SHP77 treated with DMSO at 0.1 percent for 48 hours (cell line): ENCODE results near the gene HIF3A.

Experiments
- DNase-seq: peaks from one replicate; lab custom pipeline; 2025; lab: John Stamatoyannopoulos, UW

Gene HIF3A

GRCh38 chr19:46385636-46386035 lies 88.8 kb downstream of the HIF3A start:
- DNase-seq = no peak

GRCh38 chr19:46386151-46386550 lies 89.3 kb downstream of the HIF3A start:
- no peak for DNase-seq

DNA sequence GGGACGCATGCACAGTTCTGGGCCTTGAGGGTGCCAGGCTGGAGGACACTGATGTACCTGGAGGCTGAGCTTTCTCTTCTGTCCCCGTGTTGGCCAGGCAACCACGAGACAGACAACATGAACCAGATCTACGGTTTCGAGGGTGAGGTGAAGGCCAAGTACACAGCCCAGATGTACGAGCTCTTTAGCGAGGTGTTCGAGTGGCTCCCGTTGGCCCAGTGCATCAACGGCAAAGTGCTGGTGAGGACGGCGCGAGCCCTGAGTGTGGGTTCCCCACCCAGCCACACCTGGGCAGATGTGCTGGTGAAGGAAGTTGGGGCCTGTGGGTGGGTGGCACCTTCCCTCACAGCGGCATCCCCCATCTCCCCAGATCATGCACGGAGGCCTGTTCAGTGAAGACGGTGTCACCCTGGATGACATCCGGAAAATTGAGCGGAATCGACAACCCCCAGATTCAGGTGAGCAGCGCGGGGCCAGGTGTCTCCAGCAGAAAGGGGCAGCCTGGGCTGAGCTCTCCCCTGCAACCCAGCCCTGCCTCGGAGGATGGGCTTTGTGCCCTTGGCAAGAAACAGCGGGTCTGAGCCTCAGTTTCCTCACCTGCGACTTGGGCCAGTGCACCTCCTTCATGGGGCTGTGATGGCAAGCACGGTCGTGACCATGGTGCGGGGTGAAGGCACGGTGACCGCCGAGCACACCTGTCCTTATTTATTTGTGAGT lies 90.3 kb downstream of the HIF3A start:
- DNase-seq = no peak

GRCh38 chr19:46387713-46388130 lies 90.9 kb downstream of the HIF3A start:
- no peak for DNase-seq

- no peak for DNase-seq
These were observed 91.7 kb downstream of the HIF3A start for GRCh38 chr19:46388311-46389095.

DNA sequence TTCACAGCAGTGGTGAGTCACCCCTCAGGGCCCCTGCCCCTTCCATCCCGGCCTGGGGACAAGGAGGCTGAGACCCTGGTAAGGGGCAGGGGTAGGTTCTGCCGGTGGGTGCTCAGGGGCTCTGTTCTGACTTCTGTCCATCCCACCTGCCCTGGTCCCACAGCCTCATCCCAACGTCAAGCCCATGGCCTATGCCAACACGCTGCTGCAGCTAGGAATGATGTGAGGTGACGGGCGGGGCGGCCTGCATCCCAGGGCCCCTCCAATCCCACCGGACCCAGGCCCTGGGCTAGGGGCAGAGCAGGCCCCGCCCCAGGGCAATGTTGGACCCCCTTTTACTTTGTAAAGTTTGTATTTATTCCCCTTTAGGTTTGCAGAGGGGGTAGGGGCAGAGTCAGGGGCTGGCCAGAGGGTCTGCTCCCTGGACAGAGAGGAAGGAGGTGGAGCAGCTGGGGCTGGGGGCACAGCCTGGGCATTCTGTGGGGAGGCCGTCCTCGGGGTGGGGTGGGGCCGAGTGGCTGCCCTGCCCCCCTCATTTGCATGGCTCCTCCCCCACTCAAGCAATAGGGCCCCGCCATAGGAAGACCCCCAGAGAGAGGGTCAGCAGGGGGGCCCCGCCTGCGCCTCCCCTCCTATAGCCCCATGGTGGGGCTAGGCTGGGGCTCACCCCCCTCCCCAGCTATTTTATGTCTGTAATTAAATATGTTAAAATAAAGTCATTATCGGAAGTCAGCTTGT lies 93.4 kb downstream of the HIF3A start:
- DNase-seq = no peak

GRCh38 chr19:46390866-46391265 lies 94.0 kb downstream of the HIF3A start:
- no peak for DNase-seq

- DNase-seq = no peak
These were observed 94.7 kb downstream of the HIF3A start for GRCh38 chr19:46391296-46392251.

- no peak for DNase-seq
These were observed 95.5 kb downstream of the HIF3A start for GRCh38 chr19:46392252-46392801.

DNA sequence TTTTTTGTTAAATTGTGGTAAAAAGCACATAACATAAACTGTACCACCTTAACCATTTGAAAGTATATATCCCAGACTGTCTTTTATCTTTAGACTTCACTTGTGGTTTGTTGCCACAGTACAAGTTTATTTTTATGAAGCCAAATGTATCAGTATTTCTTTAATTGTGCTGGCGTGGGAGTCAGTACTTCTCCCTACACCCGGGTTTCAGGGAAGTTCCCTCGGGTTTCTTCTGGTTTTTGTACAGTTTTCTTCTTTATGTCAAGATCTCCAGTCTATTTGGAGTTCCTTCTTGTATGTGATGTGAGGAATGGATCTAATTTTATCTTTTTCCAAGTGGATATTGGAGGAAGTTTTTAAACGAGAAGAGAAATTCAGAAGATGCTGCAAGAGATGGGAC lies 96.0 kb downstream of the HIF3A start:
- no peak for DNase-seq
